H9 (cell line): ENCODE results near the gene POLR3H. TPM values are rescaled to one million over a fixed set of nuclear protein-coding genes. Genes with fewer than 3 reads are reported as not detected.

Experiments
- DNase-seq: peaks from one replicate; pipeline ENCODE4 v3.0.0-alpha.2; 2017
- H2AFZ ChIP-seq: one replicate; pipeline ENCODE4 v1.6.1; 2013; ENCODE audit warnings: mild to moderate bottlenecking, low read length, control low read depth, moderate library complexity
- H2AK5ac ChIP-seq: 2 replicates; pipeline ENCODE4 v1.6.1; 2013; ENCODE audit warnings: low read length, control low read depth, mixed read lengths; ENCODE audit not compliant: insufficient read length
- H2BK120ac ChIP-seq: one replicate; pipeline ENCODE4 v1.6.1; 2013; ENCODE audit warnings: low read depth, mild to moderate bottlenecking, low read length, control low read depth, inconsistent platforms; ENCODE audit not compliant: poor library complexity, severe bottlenecking
- H2BK12ac ChIP-seq: 2 replicates; pipeline ENCODE4 v1.6.1; 2013; ENCODE audit warnings: low read length, control low read depth, mixed read lengths, low read depth; ENCODE audit not compliant: insufficient read length
- H2BK15ac ChIP-seq: 2 replicates; pipeline ENCODE4 v1.6.1; 2013; ENCODE audit warnings: low read depth, low read length, control low read depth
- H2BK20ac ChIP-seq: one replicate; pipeline ENCODE4 v1.6.1; 2013; ENCODE audit warnings: low read depth, mild to moderate bottlenecking, low read length, control low read depth, inconsistent platforms; ENCODE audit not compliant: poor library complexity, severe bottlenecking
- H2BK5ac ChIP-seq: 2 replicates; pipeline ENCODE4 v1.6.1; 2013; ENCODE audit warnings: low read length, control low read depth, mixed read lengths; ENCODE audit not compliant: insufficient read length
- H3K14ac ChIP-seq: 2 replicates; pipeline ENCODE4 v1.6.1; 2013; ENCODE audit warnings: low read length, control low read depth; ENCODE audit not compliant: insufficient read depth
- H3K18ac ChIP-seq: 2 replicates; pipeline ENCODE4 v1.6.1; 2013; ENCODE audit warnings: low read depth, mild to moderate bottlenecking, mixed read lengths, low read length, control low read depth; ENCODE audit not compliant: insufficient read length
- H3K23ac ChIP-seq: 2 replicates; pipeline ENCODE4 v1.6.1; 2013; ENCODE audit warnings: low read length, control low read depth, mixed read lengths, low read depth; ENCODE audit not compliant: insufficient read length
- H3K23me2 ChIP-seq: 2 replicates; pipeline ENCODE4 v1.6.1; 2013; ENCODE audit warnings: low read depth, mild to moderate bottlenecking, mixed read lengths, low read length, control low read depth; ENCODE audit not compliant: insufficient read length, poor library complexity, severe bottlenecking
- H3K27ac ChIP-seq: 2 replicates; pipeline ENCODE4 v1.5.1; 2013; ENCODE audit warnings: low read length, control low read depth, mixed read lengths, low read depth; ENCODE audit not compliant: insufficient read length
- H3K27me3 ChIP-seq: 2 replicates; pipeline ENCODE4 v1.6.1; 2013; ENCODE audit warnings: low read length, control low read depth, inconsistent platforms; ENCODE audit not compliant: insufficient read depth
- H3K4ac ChIP-seq: 2 replicates; pipeline ENCODE4 v1.6.1; 2013; ENCODE audit warnings: low read depth, mild to moderate bottlenecking, control low read depth, inconsistent platforms, low read length, moderate library complexity
- H3K4me1 ChIP-seq: 2 replicates; pipeline ENCODE4 v1.6.1; 2013; ENCODE audit warnings: low read length, control low read depth, inconsistent platforms; ENCODE audit not compliant: insufficient read depth
- H3K4me2 ChIP-seq: 2 replicates; pipeline ENCODE4 v1.6.1; 2013; ENCODE audit warnings: low read length, control low read depth, mixed read lengths; ENCODE audit not compliant: insufficient read length, insufficient read depth
- H3K56ac ChIP-seq: 2 replicates; pipeline ENCODE4 v1.6.1; 2013; ENCODE audit warnings: low read depth, mild to moderate bottlenecking, mixed read lengths, low read length, control low read depth; ENCODE audit not compliant: insufficient read length
- H3K79me1 ChIP-seq: 2 replicates; pipeline ENCODE4 v1.6.1; 2013; ENCODE audit warnings: low read depth, mild to moderate bottlenecking, moderate library complexity, low read length, control low read depth, inconsistent platforms; ENCODE audit not compliant: insufficient read depth, poor library complexity, severe bottlenecking
- H3K79me2 ChIP-seq: 2 replicates; pipeline ENCODE4 v1.6.1; 2013; ENCODE audit warnings: low read length, control low read depth, inconsistent platforms; ENCODE audit not compliant: insufficient read depth
- H3K9ac ChIP-seq: 2 replicates; pipeline ENCODE4 v1.6.1; 2013; ENCODE audit warnings: low read length, control low read depth, mixed read lengths; ENCODE audit not compliant: insufficient read length; ENCODE audit errors: extremely low read depth
- H3K9me3 ChIP-seq: one replicate; pipeline ENCODE4 v1.6.1; 2013; ENCODE audit warnings: low read depth, low read length, inconsistent platforms; ENCODE audit not compliant: control insufficient read depth
- H3T11ph ChIP-seq: one replicate; pipeline ENCODE4 v1.6.1; 2013; ENCODE audit warnings: mild to moderate bottlenecking, low read length, control low read depth, inconsistent platforms
- H4K20me1 ChIP-seq: one replicate; pipeline ENCODE4 v1.6.1; 2013; ENCODE audit not compliant: control insufficient read depth, insufficient read length, insufficient read depth
- H4K5ac ChIP-seq: 2 replicates; pipeline ENCODE4 v1.6.1; 2013; ENCODE audit warnings: low read depth, mild to moderate bottlenecking, mixed read lengths, low read length, control low read depth; ENCODE audit not compliant: insufficient read length
- H4K8ac ChIP-seq: replicated peaks from 2 replicates; pipeline ENCODE4 v1.6.1; 2013; ENCODE audit warnings: low read length, control low read depth, mixed read lengths, low read depth; ENCODE audit not compliant: insufficient read length
- H4K91ac ChIP-seq: 2 replicates; pipeline ENCODE4 v1.6.1; 2013; ENCODE audit warnings: low read depth, mild to moderate bottlenecking, moderate library complexity, mixed read lengths, low read length, control low read depth; ENCODE audit not compliant: insufficient read length
- H3K27ac Mint-ChIP-seq, 3 experiments: 2 replicates in 2 of 3; 3 replicates in 1 of 3; pipeline ENCODE4 v1.8.0; 2020 to 2021; ENCODE audit warnings: mixed read lengths in 3 of 3, mild to moderate bottlenecking in 1 of 3, moderate library complexity in 1 of 3
- H3K27me3 Mint-ChIP-seq: 2 replicates; pipeline ENCODE4 v1.8.0; 2021; ENCODE audit warnings: low read depth, mild to moderate bottlenecking, moderate library complexity, mixed read lengths
- H3K36me3 Mint-ChIP-seq, 3 experiments: 2 replicates in 2 of 3; 3 replicates in 1 of 3; pipeline ENCODE4 v1.8.0; 2020 to 2021; ENCODE audit warnings: low read depth in 3 of 3, mixed read lengths in 3 of 3; ENCODE audit not compliant: insufficient read depth in 1 of 3
- H3K4me1 Mint-ChIP-seq, 2 experiments: 2 replicates each; pipeline ENCODE4 v1.8.0; 2020; ENCODE audit warnings: mixed read lengths in 2 of 2
- H3K4me3 Mint-ChIP-seq, 2 experiments: 2 replicates in 1 of 2; 3 replicates in 1 of 2; pipeline ENCODE4 v1.8.0; 2020 to 2021; ENCODE audit warnings: mild to moderate bottlenecking in 2 of 2, mixed read lengths in 2 of 2, moderate library complexity in 1 of 2
- H3K9me3 Mint-ChIP-seq, 2 experiments: 2 replicates in 1 of 2; 3 replicates in 1 of 2; pipeline ENCODE4 v1.8.0; 2020; ENCODE audit warnings: mild to moderate bottlenecking in 2 of 2, mixed read lengths in 2 of 2, moderate library complexity in 1 of 2
- CTCF ChIP-seq: fragments of 200-600 bp; sonication (generic); conservative IDR thresholded peaks from 3 replicates; pipeline ENCODE4 v1.8.0; 2021; ENCODE audit warnings: antibody characterized with exemption, mild to moderate bottlenecking
- WGBS: extraction: QIAGEN DNeasy Blood & Tissue Kit; methylation state at CpG from one replicate; pipeline ENCODE4 v1.1.7; 2013; ENCODE audit warnings: missing lambda C conversion rate, low lambda C conversion rate, mixed read lengths; ENCODE audit not compliant: insufficient read length; ENCODE audit errors: extremely low coverage; 5-methylcytosine and 5-hydroxymethylcytosine counted together
- total RNA-seq: library from RNA; stranded (reverse); gene quantifications from 2 replicates; pipeline ENCODE4 v1.2.1, GENCODE V29; 2021

Gene POLR3H
- total RNA-seq, 1 experiment from 2014 or later: 68.2 TPM

- H3K27ac ChIP-seq: no peak within 1 kb of the TSS
- H3K9me3 Mint-ChIP-seq: 0 out of 5 replicates have a peak, but pooled peaks cover 0 to 3% of the 10 kb centered on the region in 2 experiments
These were observed 45.3 kb upstream of the POLR3H start, which contains the start of gene PMM1 for GRCh38 chr22:41589391-41590241. Gene PMM1, minus strand, starts transcription at chr22:41589840. Its CDS starts 35 bp downstream, at chr22:41589805.

More at GRCh38 chr22:41589391-41590241, 45.3 kb upstream of the POLR3H start, which contains the start of gene PMM1:
- Histone ChIP-seq H3K9ac (peak within 1 kb of the TSS; percentile 5), H3K4me2 (peak within 1 kb of the TSS; percentile 75), H3K23me2 (peaks cover 7% of the 10 kb centered on the region), H2BK20ac (no peak within 1 kb of the TSS), H3K56ac (no peak within 1 kb of the TSS), H3T11ph (no peak within 1 kb of the TSS), H3K9me3 (no peaks in the 10 kb centered on the region), H4K5ac (no peak within 1 kb of the TSS), H4K20me1 (no peaks in the 10 kb centered on the region), H4K8ac (no peak within 1 kb of the TSS), H4K91ac (no peak within 1 kb of the TSS), H2AK5ac (no peak within 1 kb of the TSS), H3K4ac (no peak within 1 kb of the TSS; the same call in 1 of the 2 replicates), H2BK12ac (no peak within 1 kb of the TSS), H2BK120ac (no peak within 1 kb of the TSS), H2AFZ (no peak within 1 kb of the TSS), H3K18ac (no peak within 1 kb of the TSS), H3K14ac (no peak within 1 kb of the TSS; the same call in 1 of the 2 replicates), H2BK5ac (no peak within 1 kb of the TSS), H3K23ac (no peak within 1 kb of the TSS), H3K4me1 (no peaks in the 10 kb centered on the region), H2BK15ac (no peak within 1 kb of the TSS), H3K27me3 (no peaks in the 10 kb centered on the region), H3K79me1 (no peaks in the 10 kb centered on the region), H3K79me2 (no peaks in the 10 kb centered on the region)
- WGBS: no CpG with 5 or more reads among the region's 61 CpGs
- H3K4me3 Mint-ChIP-seq: peak within 1 kb of the TSS; percentile 86 to 92
- peak within 1 kb of the TSS; percentile 91 to 96 (median 92); a peak in 6 of 7 replicates for H3K27ac Mint-ChIP-seq
- no peak for TF ChIP-seq CTCF
- peak; percentile 100 for DNase-seq
- peaks cover 6 to 8% of the 10 kb centered on the region in 2 experiments for H3K4me1 Mint-ChIP-seq
- peaks cover 5% of the 10 kb centered on the region for H3K27me3 Mint-ChIP-seq
- peaks cover 0 to 3% (median 2%) of the 10 kb centered on the region in 3 experiments; a peak in 3 of 7 replicates for H3K36me3 Mint-ChIP-seq
